H9 (cell line): ENCODE measurements around the gene ISM2. TPM values are rescaled to one million over a fixed set of nuclear protein-coding genes. Genes with fewer than 3 reads are reported as not detected.

ENCODE experiments used
- DNase-seq: peaks from one replicate; pipeline ENCODE4 v3.0.0-alpha.2; 2017
- H2AFZ ChIP-seq: one replicate; pipeline ENCODE4 v1.6.1; 2013; ENCODE audit warnings: mild to moderate bottlenecking, low read length, control low read depth, moderate library complexity
- H2AK5ac ChIP-seq: 2 replicates; pipeline ENCODE4 v1.6.1; 2013; ENCODE audit warnings: low read length, control low read depth, mixed read lengths; ENCODE audit not compliant: insufficient read length
- H2BK120ac ChIP-seq: one replicate; pipeline ENCODE4 v1.6.1; 2013; ENCODE audit warnings: low read depth, mild to moderate bottlenecking, low read length, control low read depth, inconsistent platforms; ENCODE audit not compliant: poor library complexity, severe bottlenecking
- H2BK12ac ChIP-seq: 2 replicates; pipeline ENCODE4 v1.6.1; 2013; ENCODE audit warnings: low read length, control low read depth, mixed read lengths, low read depth; ENCODE audit not compliant: insufficient read length
- H2BK15ac ChIP-seq: 2 replicates; pipeline ENCODE4 v1.6.1; 2013; ENCODE audit warnings: low read depth, low read length, control low read depth
- H2BK20ac ChIP-seq: one replicate; pipeline ENCODE4 v1.6.1; 2013; ENCODE audit warnings: low read depth, mild to moderate bottlenecking, low read length, control low read depth, inconsistent platforms; ENCODE audit not compliant: poor library complexity, severe bottlenecking
- H2BK5ac ChIP-seq: 2 replicates; pipeline ENCODE4 v1.6.1; 2013; ENCODE audit warnings: low read length, control low read depth, mixed read lengths; ENCODE audit not compliant: insufficient read length
- H3K14ac ChIP-seq: 2 replicates; pipeline ENCODE4 v1.6.1; 2013; ENCODE audit warnings: low read length, control low read depth; ENCODE audit not compliant: insufficient read depth
- H3K18ac ChIP-seq: 2 replicates; pipeline ENCODE4 v1.6.1; 2013; ENCODE audit warnings: low read depth, mild to moderate bottlenecking, mixed read lengths, low read length, control low read depth; ENCODE audit not compliant: insufficient read length
- H3K23ac ChIP-seq: 2 replicates; pipeline ENCODE4 v1.6.1; 2013; ENCODE audit warnings: low read length, control low read depth, mixed read lengths, low read depth; ENCODE audit not compliant: insufficient read length
- H3K23me2 ChIP-seq: 2 replicates; pipeline ENCODE4 v1.6.1; 2013; ENCODE audit warnings: low read depth, mild to moderate bottlenecking, mixed read lengths, low read length, control low read depth; ENCODE audit not compliant: insufficient read length, poor library complexity, severe bottlenecking
- H3K27ac ChIP-seq: 2 replicates; pipeline ENCODE4 v1.5.1; 2013; ENCODE audit warnings: low read length, control low read depth, mixed read lengths, low read depth; ENCODE audit not compliant: insufficient read length
- H3K27me3 ChIP-seq: 2 replicates; pipeline ENCODE4 v1.6.1; 2013; ENCODE audit warnings: low read length, control low read depth, inconsistent platforms; ENCODE audit not compliant: insufficient read depth
- H3K4ac ChIP-seq: 2 replicates; pipeline ENCODE4 v1.6.1; 2013; ENCODE audit warnings: low read depth, mild to moderate bottlenecking, control low read depth, inconsistent platforms, low read length, moderate library complexity
- H3K4me1 ChIP-seq: 2 replicates; pipeline ENCODE4 v1.6.1; 2013; ENCODE audit warnings: low read length, control low read depth, inconsistent platforms; ENCODE audit not compliant: insufficient read depth
- H3K4me2 ChIP-seq: 2 replicates; pipeline ENCODE4 v1.6.1; 2013; ENCODE audit warnings: low read length, control low read depth, mixed read lengths; ENCODE audit not compliant: insufficient read length, insufficient read depth
- H3K56ac ChIP-seq: 2 replicates; pipeline ENCODE4 v1.6.1; 2013; ENCODE audit warnings: low read depth, mild to moderate bottlenecking, mixed read lengths, low read length, control low read depth; ENCODE audit not compliant: insufficient read length
- H3K79me1 ChIP-seq: 2 replicates; pipeline ENCODE4 v1.6.1; 2013; ENCODE audit warnings: low read depth, mild to moderate bottlenecking, moderate library complexity, low read length, control low read depth, inconsistent platforms; ENCODE audit not compliant: insufficient read depth, poor library complexity, severe bottlenecking
- H3K79me2 ChIP-seq: 2 replicates; pipeline ENCODE4 v1.6.1; 2013; ENCODE audit warnings: low read length, control low read depth, inconsistent platforms; ENCODE audit not compliant: insufficient read depth
- H3K9ac ChIP-seq: 2 replicates; pipeline ENCODE4 v1.6.1; 2013; ENCODE audit warnings: low read length, control low read depth, mixed read lengths; ENCODE audit not compliant: insufficient read length; ENCODE audit errors: extremely low read depth
- H3K9me3 ChIP-seq: one replicate; pipeline ENCODE4 v1.6.1; 2013; ENCODE audit warnings: low read depth, low read length, inconsistent platforms; ENCODE audit not compliant: control insufficient read depth
- H3T11ph ChIP-seq: one replicate; pipeline ENCODE4 v1.6.1; 2013; ENCODE audit warnings: mild to moderate bottlenecking, low read length, control low read depth, inconsistent platforms
- H4K20me1 ChIP-seq: one replicate; pipeline ENCODE4 v1.6.1; 2013; ENCODE audit not compliant: control insufficient read depth, insufficient read length, insufficient read depth
- H4K5ac ChIP-seq: 2 replicates; pipeline ENCODE4 v1.6.1; 2013; ENCODE audit warnings: low read depth, mild to moderate bottlenecking, mixed read lengths, low read length, control low read depth; ENCODE audit not compliant: insufficient read length
- H4K8ac ChIP-seq: replicated peaks from 2 replicates; pipeline ENCODE4 v1.6.1; 2013; ENCODE audit warnings: low read length, control low read depth, mixed read lengths, low read depth; ENCODE audit not compliant: insufficient read length
- H4K91ac ChIP-seq: 2 replicates; pipeline ENCODE4 v1.6.1; 2013; ENCODE audit warnings: low read depth, mild to moderate bottlenecking, moderate library complexity, mixed read lengths, low read length, control low read depth; ENCODE audit not compliant: insufficient read length
- H3K27ac Mint-ChIP-seq, 3 experiments: 2 replicates in 2 of 3; 3 replicates in 1 of 3; pipeline ENCODE4 v1.8.0; 2020 to 2021; ENCODE audit warnings: mixed read lengths in 3 of 3, mild to moderate bottlenecking in 1 of 3, moderate library complexity in 1 of 3
- H3K27me3 Mint-ChIP-seq: 2 replicates; pipeline ENCODE4 v1.8.0; 2021; ENCODE audit warnings: low read depth, mild to moderate bottlenecking, moderate library complexity, mixed read lengths
- H3K36me3 Mint-ChIP-seq, 3 experiments: 2 replicates in 2 of 3; 3 replicates in 1 of 3; pipeline ENCODE4 v1.8.0; 2020 to 2021; ENCODE audit warnings: low read depth in 3 of 3, mixed read lengths in 3 of 3; ENCODE audit not compliant: insufficient read depth in 1 of 3
- H3K4me1 Mint-ChIP-seq, 2 experiments: 2 replicates each; pipeline ENCODE4 v1.8.0; 2020; ENCODE audit warnings: mixed read lengths in 2 of 2
- H3K4me3 Mint-ChIP-seq, 2 experiments: 2 replicates in 1 of 2; 3 replicates in 1 of 2; pipeline ENCODE4 v1.8.0; 2020 to 2021; ENCODE audit warnings: mild to moderate bottlenecking in 2 of 2, mixed read lengths in 2 of 2, moderate library complexity in 1 of 2
- H3K9me3 Mint-ChIP-seq, 2 experiments: 2 replicates in 1 of 2; 3 replicates in 1 of 2; pipeline ENCODE4 v1.8.0; 2020; ENCODE audit warnings: mild to moderate bottlenecking in 2 of 2, mixed read lengths in 2 of 2, moderate library complexity in 1 of 2
- WGBS: extraction: QIAGEN DNeasy Blood & Tissue Kit; methylation state at CpG from one replicate; pipeline ENCODE4 v1.1.7; 2013; ENCODE audit warnings: missing lambda C conversion rate, low lambda C conversion rate, mixed read lengths; ENCODE audit not compliant: insufficient read length; ENCODE audit errors: extremely low coverage; 5-methylcytosine and 5-hydroxymethylcytosine counted together
- total RNA-seq: library from RNA; stranded (reverse); gene quantifications from 2 replicates; pipeline ENCODE4 v1.2.1, GENCODE V29; 2021
- TF ChIP-seq, protein P1 (sequence below): fragments of 200-600 bp; sonication (generic); conservative IDR thresholded peaks from 3 replicates; pipeline ENCODE4 v1.8.0; 2021; ENCODE audit warnings: antibody characterized with exemption, mild to moderate bottlenecking

The ISM2 gene
- total RNA-seq, 1 experiment from 2014 or later, result 0.39 TPM

GRCh38 chr14:77524536-77524935, 25.9 kb upstream of the ISM2 start:
- no peak overlapping the region for H3K4ac ChIP-seq
- no peaks in the 10 kb centered on the region for H4K20me1 ChIP-seq
- no peak overlapping the region for H3K4me3 Mint-ChIP-seq
- no peak overlapping the region for H2AK5ac ChIP-seq
- no peak overlapping the region for H2BK5ac ChIP-seq
- H3K56ac ChIP-seq, result no peak overlapping the region
- peaks cover 4% of the 10 kb centered on the region for H3K79me1 ChIP-seq
- H2BK20ac ChIP-seq, result no peak overlapping the region
- no peak overlapping the region for H2BK12ac ChIP-seq
- H3K18ac ChIP-seq, result no peak overlapping the region
- no peaks in the 10 kb centered on the region for H3K9me3 Mint-ChIP-seq
- H3K23ac ChIP-seq, result no peak overlapping the region
- peak overlapping the region; percentile 7 for H3K9ac ChIP-seq
- no peak overlapping the region for H2BK15ac ChIP-seq
- TF ChIP-seq, protein P1, sequence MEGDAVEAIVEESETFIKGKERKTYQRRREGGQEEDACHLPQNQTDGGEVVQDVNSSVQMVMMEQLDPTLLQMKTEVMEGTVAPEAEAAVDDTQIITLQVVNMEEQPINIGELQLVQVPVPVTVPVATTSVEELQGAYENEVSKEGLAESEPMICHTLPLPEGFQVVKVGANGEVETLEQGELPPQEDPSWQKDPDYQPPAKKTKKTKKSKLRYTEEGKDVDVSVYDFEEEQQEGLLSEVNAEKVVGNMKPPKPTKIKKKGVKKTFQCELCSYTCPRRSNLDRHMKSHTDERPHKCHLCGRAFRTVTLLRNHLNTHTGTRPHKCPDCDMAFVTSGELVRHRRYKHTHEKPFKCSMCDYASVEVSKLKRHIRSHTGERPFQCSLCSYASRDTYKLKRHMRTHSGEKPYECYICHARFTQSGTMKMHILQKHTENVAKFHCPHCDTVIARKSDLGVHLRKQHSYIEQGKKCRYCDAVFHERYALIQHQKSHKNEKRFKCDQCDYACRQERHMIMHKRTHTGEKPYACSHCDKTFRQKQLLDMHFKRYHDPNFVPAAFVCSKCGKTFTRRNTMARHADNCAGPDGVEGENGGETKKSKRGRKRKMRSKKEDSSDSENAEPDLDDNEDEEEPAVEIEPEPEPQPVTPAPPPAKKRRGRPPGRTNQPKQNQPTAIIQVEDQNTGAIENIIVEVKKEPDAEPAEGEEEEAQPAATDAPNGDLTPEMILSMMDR, result no peak
- no peak overlapping the region for H4K8ac ChIP-seq
- H3K27me3 ChIP-seq, result no peaks in the 10 kb centered on the region
- H3K23me2 ChIP-seq, result no peaks in the 10 kb centered on the region
- DNase-seq, result no peak
- H3K27ac ChIP-seq, result no peak overlapping the region
- no peaks in the 10 kb centered on the region for H3K27me3 Mint-ChIP-seq
- no peak overlapping the region for H2AFZ ChIP-seq
- no peak overlapping the region for H3K4me2 ChIP-seq
- no peaks in the 10 kb centered on the region for H3K9me3 ChIP-seq
- no peaks in the 10 kb centered on the region for H3K79me2 ChIP-seq
- no peaks in the 10 kb centered on the region for H3K4me1 ChIP-seq
- H3K14ac ChIP-seq, result no peak overlapping the region
- no peak overlapping the region for H3T11ph ChIP-seq
- no peak overlapping the region for H4K91ac ChIP-seq
- no CpG with 5 or more reads among the region's 6 CpGs for WGBS
- no peak overlapping the region for H4K5ac ChIP-seq
- peaks cover under 1 to 18% (median 16%) of the 10 kb centered on the region in 3 experiments; a peak in 5 of 7 replicates for H3K36me3 Mint-ChIP-seq
- H3K27ac Mint-ChIP-seq, result no peak overlapping the region
- H2BK120ac ChIP-seq, result no peak overlapping the region
- no peaks in the 10 kb centered on the region for H3K4me1 Mint-ChIP-seq
